HL-60 (cell line): ENCODE results near the gene HIF3A.

ENCODE experiments used
- DNase-seq, 2 experiments: peaks; one replicate each; pipeline ENCODE4 v3.0.0-alpha.2; 2010 to 2020; ENCODE audit warnings: low read depth in 1 of 2, low spot score in 1 of 2
- H3K27ac ChIP-seq: fragments of 250-450 bp; sonication (Bioruptor Pico); replicated peaks from 2 replicates; pipeline ENCODE4 v1.5.1; 2020; ENCODE audit warnings: mild to moderate bottlenecking, moderate library complexity
- H3K27me3 ChIP-seq: fragments of 250-450 bp; sonication (Bioruptor Pico); 2 replicates; pipeline ENCODE4 v1.5.1; 2021; ENCODE audit warnings: mild to moderate bottlenecking, moderate library complexity; ENCODE audit not compliant: insufficient read depth, poor library complexity, severe bottlenecking
- H3K4me3 ChIP-seq: replicated peaks from 2 replicates; pipeline ENCODE4 v1.5.1; 2011; ENCODE audit warnings: mild to moderate bottlenecking, control low read depth, low read length; ENCODE audit not compliant: insufficient read depth
- CTCF ChIP-seq: IDR thresholded peaks from one replicate; pipeline ENCODE4 v1.5.1; 2011; ENCODE audit warnings: low read length, control low read depth, inconsistent platforms; ENCODE audit not compliant: insufficient read depth
- GABPA ChIP-seq: IDR thresholded peaks from 2 replicates; pipeline ENCODE4 v1.6.1; 2012; ENCODE audit warnings: low read depth
- POLR2AphosphoS5 ChIP-seq: IDR thresholded peaks from 2 replicates; pipeline ENCODE4 v1.6.1; 2012; ENCODE audit warnings: low read depth
- SPI1 ChIP-seq: IDR thresholded peaks from 2 replicates; pipeline ENCODE4 v1.6.1; 2012; ENCODE audit warnings: low read depth, mild to moderate bottlenecking, borderline replicate concordance
- TF ChIP-seq, protein P1 (sequence below): IDR thresholded peaks from 2 replicates; pipeline ENCODE4 v1.6.1; 2012; ENCODE audit warnings: low read depth; ENCODE audit not compliant: insufficient replicate concordance

The HIF3A gene

DNA sequence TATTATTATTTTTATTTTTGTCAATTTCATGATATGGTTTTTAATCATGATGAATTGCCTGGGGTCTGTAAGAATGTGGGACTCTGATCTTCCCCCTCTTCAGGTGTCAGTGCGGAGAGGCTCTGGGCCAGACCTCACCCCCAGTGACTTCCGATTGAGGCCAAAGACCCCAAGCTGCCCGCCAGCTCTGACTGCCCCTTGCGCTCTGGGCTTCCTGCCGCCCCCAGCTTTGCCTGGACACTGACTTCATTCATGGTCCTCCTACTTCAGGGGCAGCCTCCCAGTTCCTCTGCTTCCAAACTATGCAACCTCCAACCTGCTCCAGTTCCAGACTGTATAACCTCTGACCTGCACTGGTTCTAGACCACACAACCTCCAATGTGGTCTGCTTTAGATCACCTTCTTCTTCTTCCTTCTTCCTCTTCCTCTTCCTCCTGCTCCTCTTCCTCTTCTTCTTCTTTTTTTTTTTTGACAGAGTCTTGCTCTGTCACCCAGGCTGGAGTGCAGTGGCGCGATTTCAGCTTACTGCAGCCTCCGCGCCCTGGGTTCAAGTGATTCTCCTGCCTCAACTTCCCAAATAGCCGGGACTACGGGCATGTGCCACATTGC is 43.3 kb downstream of the HIF3A start:
- TF ChIP-seq, protein P1, sequence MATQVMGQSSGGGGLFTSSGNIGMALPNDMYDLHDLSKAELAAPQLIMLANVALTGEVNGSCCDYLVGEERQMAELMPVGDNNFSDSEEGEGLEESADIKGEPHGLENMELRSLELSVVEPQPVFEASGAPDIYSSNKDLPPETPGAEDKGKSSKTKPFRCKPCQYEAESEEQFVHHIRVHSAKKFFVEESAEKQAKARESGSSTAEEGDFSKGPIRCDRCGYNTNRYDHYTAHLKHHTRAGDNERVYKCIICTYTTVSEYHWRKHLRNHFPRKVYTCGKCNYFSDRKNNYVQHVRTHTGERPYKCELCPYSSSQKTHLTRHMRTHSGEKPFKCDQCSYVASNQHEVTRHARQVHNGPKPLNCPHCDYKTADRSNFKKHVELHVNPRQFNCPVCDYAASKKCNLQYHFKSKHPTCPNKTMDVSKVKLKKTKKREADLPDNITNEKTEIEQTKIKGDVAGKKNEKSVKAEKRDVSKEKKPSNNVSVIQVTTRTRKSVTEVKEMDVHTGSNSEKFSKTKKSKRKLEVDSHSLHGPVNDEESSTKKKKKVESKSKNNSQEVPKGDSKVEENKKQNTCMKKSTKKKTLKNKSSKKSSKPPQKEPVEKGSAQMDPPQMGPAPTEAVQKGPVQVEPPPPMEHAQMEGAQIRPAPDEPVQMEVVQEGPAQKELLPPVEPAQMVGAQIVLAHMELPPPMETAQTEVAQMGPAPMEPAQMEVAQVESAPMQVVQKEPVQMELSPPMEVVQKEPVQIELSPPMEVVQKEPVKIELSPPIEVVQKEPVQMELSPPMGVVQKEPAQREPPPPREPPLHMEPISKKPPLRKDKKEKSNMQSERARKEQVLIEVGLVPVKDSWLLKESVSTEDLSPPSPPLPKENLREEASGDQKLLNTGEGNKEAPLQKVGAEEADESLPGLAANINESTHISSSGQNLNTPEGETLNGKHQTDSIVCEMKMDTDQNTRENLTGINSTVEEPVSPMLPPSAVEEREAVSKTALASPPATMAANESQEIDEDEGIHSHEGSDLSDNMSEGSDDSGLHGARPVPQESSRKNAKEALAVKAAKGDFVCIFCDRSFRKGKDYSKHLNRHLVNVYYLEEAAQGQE: no peak
- TF ChIP-seq SPI1: peak; percentile 23; the same call in 1 of the 2 replicates

GRCh38 chr19:46341937-46342336 is 45.1 kb downstream of the HIF3A start:
- TF ChIP-seq POLR2AphosphoS5 (no peak), SPI1 (no peak), CTCF (no peak), GABPA (no peak)
- TF ChIP-seq, protein P1: no peak
- H3K27me3 ChIP-seq: peaks cover 4% of the 10 kb centered on the region
- DNase-seq: no peak
- no peak overlapping the region for H3K27ac ChIP-seq
- no peak overlapping the region for H3K4me3 ChIP-seq

More for the DNA sequence above, 43.3 kb downstream of the HIF3A start:
- DNase-seq: no peak
- H3K27me3 ChIP-seq: peaks cover 4% of the 10 kb centered on the region
- no peak overlapping the region for H3K27ac ChIP-seq
- no peak overlapping the region for H3K4me3 ChIP-seq

DNA sequence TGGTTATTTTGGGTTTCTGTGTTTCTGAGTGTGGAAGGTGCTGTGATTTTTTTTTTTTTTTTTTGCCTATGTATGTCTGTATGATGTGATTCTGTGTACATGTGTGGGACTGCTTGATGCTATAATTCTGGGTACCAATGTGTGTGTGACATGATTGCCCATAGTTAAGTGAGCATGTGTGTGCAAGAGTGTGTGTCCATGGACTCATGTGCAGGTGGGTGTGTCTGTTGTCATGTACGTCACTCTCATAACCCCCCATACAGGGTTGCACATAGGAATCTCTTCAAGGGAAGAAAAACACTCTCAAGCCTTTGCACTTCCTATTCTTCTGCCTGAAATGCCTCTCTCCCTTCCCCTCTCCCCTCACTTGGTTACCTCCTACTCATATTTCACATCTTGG is 47.5 kb downstream of the HIF3A start:
- TF ChIP-seq SPI1 (no peak), CTCF (no peak), POLR2AphosphoS5 (no peak), GABPA (no peak)
- TF ChIP-seq, protein P1: no peak
- H3K27ac ChIP-seq: no peak overlapping the region
- DNase-seq: no peak
- peaks cover 4% of the 10 kb centered on the region for H3K27me3 ChIP-seq
- no peak overlapping the region for H3K4me3 ChIP-seq
